HG03025 (cell line): Measurements from ENCODE around the gene AHNAK.

Experiments used
- ATAC-seq: cut with Tn5 transposase; IDR thresholded peaks from one replicate; pipeline ENCODE4 v1.9.1; 2021; ENCODE audit warnings: mild to moderate bottlenecking, moderate library complexity; ENCODE audit not compliant: unreplicated experiment, low FRiP score

The AHNAK gene

GRCh38 chr11:62413060-62413696 lies 133.4 kb downstream of the AHNAK start:
- no peak for ATAC-seq

GRCh38 chr11:62411524-62411923 lies 135.1 kb downstream of the AHNAK start:
- ATAC-seq, result no peak

DNA sequence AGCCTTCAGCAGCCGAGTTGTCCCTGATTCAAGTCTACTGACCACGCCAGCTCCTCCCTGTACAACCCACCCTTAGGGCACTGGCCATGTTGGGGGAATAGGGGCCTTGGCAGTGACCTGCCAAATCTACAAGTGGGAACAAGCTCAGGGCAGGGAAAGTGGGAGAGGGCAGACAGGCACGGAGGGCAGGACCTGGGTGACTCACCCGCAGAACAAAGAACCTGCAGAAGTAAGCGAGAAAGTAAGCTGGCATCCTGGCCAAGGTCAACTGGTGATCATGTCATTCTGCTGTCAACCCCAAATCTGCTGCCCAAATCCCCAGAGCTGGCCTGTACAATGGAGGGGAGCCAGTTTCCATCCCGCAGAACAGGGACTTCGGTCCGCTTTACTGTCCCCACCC lies 135.6 kb downstream of the AHNAK start:
- no peak for ATAC-seq

- no peak for ATAC-seq
Measured at GRCh38 chr11:62409831-62410230, 136.8 kb downstream of the AHNAK start.

GRCh38 chr11:62406034-62406433 lies 140.6 kb downstream of the AHNAK start:
- ATAC-seq, result no peak

DNA sequence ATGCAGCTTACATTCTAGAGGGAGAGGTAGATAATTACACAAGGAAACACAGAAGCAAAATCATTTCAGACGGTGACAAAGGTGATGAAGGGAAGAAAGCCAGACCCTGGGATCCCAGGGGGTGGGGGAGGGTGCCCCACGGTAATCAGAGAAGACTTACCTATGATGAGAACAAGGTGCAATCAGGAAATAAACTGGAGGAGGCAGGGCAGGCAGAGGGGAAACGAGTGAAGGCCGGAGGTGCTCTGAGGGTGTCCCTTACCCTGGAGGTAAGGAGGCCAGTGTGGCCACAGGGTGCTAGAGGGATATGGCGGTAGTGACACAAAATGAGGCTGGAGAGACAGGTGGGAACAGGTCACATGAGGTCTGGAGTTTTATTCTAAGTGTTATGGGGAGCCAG lies 141.7 kb downstream of the AHNAK start:
- no peak for ATAC-seq

- no peak for ATAC-seq
Measured at GRCh38 chr11:62404435-62404834, 142.2 kb downstream of the AHNAK start.

DNA sequence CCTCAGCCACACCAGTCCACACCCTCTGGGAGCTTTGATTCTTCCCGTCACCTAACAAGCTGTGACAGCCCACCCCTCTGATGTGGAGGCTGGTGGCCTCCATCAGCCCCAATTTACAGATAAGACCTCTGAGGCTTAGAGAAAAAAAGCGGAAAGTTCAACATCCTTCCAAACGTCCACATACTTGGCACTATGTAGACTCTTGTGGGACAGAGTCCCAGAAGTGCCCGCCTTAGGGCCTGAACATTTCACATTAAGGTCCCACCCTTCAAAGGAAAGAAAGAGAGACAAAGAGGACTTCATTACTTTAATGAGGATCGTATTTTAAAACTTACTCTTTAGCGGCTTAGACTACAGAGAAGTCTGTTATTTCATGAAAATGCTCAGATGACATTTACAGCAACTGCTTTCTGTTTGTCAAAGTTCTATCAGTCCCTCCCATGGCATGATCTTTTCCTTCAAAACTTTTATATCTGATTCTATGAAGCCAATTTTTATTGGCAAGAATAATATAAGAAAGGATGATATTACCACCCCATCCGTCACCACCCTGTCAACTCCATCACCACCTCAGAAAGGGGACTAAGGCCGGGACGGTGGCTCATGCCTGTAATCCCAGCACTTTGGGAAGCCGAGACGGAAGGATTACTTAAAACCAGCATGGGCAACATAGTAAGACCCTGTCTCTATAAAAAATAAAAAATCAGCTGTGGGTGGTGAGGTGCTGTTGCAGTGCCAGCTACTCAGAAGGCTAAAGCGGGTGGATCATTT lies 143.5 kb downstream of the AHNAK start:
- no peak for ATAC-seq

GRCh38 chr11:62402226-62402959 lies 144.2 kb downstream of the AHNAK start:
- ATAC-seq, result no peak

DNA sequence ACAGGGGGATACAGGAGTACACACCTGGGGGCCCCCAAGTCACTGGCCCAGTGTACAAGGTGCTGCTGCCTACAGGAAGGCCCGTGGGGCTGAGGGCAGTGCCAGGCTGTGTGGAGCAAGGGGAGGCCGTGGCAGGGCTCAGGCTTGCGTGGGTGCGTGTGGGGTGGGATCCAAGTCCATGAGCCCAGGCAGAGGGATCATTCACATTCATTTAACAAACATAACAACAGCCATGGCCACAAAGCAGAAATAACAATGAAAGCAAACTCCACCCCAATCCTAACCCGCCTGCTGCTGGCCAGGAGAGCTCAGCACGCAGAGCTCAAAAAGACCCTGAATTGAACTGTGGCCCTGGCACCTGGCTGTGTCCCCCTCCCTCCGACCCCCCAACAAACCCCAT lies 144.8 kb downstream of the AHNAK start:
- ATAC-seq, result no peak

DNA sequence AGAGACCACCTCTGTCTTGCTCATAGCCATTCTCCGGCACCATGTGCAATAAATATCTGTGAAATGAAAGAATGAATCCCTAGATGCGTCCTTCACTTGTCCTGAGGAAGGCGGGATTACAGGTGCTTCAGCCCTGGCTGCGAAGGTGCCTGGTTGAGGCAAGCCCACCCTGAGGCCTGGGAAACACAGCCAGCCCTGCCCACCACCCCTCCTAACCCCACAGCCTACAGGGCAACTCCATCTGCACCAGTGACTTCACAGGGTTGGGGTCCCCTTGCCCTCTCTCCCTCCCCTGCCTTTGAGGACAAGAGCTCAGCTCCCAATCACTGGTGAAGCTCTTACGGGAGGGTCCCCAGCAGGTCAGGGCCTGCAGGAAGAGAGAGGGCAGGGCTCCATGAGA lies 145.2 kb downstream of the AHNAK start:
- no peak for ATAC-seq

GRCh38 chr11:62400760-62401159 lies 145.8 kb downstream of the AHNAK start:
- ATAC-seq, result no peak

GRCh38 chr11:62400281-62400680 lies 146.3 kb downstream of the AHNAK start:
- ATAC-seq, result no peak

DNA sequence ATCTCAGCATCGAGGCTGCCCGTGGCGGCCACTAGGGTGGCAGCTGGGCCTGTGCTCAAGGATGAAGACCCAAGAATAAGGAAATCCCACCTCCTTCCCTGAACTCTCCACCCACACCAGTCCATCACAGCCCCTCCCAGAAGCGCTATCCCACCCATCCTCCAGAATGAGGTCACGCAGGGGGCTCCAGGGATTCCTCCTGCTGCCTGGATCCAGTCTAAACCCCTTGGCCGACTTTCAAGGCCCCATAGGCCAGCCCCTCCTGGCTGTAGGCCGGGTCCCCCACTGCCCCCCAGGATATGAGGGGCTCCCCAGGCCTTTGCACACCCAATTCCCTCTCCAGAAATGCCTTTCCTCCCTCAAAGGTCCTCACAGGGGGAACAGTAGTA lies 146.7 kb downstream of the AHNAK start:
- ATAC-seq, result no peak

- no peak for ATAC-seq
Measured at GRCh38 chr11:62399172-62399877, 147.3 kb downstream of the AHNAK start.

GRCh38 chr11:62398011-62398994 lies 148.3 kb downstream of the AHNAK start:
- no peak for ATAC-seq

- ATAC-seq, result no peak
Measured at GRCh38 chr11:62395885-62396551, 150.6 kb downstream of the AHNAK start.

GRCh38 chr11:62394825-62395538 lies 151.6 kb downstream of the AHNAK start:
- no peak for ATAC-seq

GRCh38 chr11:62393735-62394134 lies 152.9 kb downstream of the AHNAK start:
- no peak for ATAC-seq
